GM12891 (cell line): Measurements from ENCODE around the gene FGD5.

Experiments used
- DNase-seq: peaks from one replicate; pipeline ENCODE4 v3.0.0; 2011; ENCODE audit warnings: low spot score; ENCODE audit not compliant: insufficient read length
- FAIRE-seq: peaks from 2 replicates; lab custom pipeline; 2011; peaks lifted over from hg19 to GRCh38; lab: Jason Lieb, UNC
- PAX5 ChIP-seq: IDR thresholded peaks from 2 replicates; pipeline ENCODE4 v1.6.1; 2011; ENCODE audit warnings: low read length, moderate library complexity, mild to moderate bottlenecking; ENCODE audit not compliant: insufficient read depth, severe bottlenecking
- POLR2A ChIP-seq: IDR thresholded peaks from 2 replicates; pipeline ENCODE4 v1.6.1; 2011; ENCODE audit warnings: low read depth, low read length, control low read depth
- POLR2AphosphoS5 ChIP-seq: IDR thresholded peaks from 2 replicates; pipeline ENCODE4 v1.6.1; 2011; ENCODE audit warnings: low read depth, low read length, control low read depth
- POU2F2 ChIP-seq: IDR thresholded peaks from 2 replicates; pipeline ENCODE4 v1.6.1; 2011; ENCODE audit warnings: low read depth, mild to moderate bottlenecking, control low read depth, low read length, moderate library complexity
- SPI1 ChIP-seq: IDR thresholded peaks from 2 replicates; pipeline ENCODE4 v1.6.1; 2011; ENCODE audit warnings: low read depth, low read length, control low read depth
- TAF1 ChIP-seq: IDR thresholded peaks from 2 replicates; pipeline ENCODE4 v1.6.1; 2011; ENCODE audit warnings: low read depth, low read length, control low read depth

FGD5 gene

DNA sequence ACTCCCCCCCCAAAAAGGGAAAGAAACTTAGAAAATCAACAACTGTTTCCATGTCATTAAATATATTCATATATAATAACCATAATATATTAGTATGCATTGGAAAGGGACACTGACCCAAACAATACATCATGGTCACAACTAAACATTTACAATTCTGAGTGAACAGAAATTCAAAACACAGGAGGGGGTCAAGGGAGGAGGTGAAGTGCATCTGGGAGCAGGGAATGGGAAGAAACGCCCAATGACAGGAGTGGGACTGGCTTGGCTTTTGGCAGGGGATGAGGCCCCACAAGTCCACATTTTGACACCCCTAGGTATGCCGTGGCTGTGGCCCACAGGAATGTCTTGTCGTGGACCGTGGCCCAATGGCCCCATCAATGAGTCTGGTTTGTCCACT lies 41.1 kb downstream of the FGD5 start:
- DNase-seq (no peak), FAIRE-seq (no peak)
- TF ChIP-seq POU2F2 (no peak), PAX5 (no peak), TAF1 (no peak), SPI1 (no peak), POLR2AphosphoS5 (no peak)

DNA sequence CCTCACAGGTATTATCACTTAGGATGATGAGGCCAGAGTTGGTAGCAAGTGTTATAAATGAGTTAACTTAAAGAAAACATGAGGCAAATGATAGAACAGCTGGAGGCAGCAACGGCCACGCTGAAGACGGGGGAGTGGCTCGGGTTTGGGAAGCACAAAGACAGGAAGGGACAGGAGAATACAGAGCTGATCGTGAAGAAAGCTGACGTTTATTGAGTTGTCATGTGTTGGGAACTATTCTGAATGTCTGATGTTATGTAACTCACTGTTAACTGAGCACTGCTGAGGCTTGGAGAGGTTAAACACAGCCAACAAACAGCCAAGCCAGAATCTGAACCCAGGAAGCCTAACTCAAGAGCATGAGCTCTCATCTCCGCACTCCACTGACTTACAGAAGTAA lies 42.3 kb downstream of the FGD5 start:
- FAIRE-seq (no peak), DNase-seq (no peak)

DNA sequence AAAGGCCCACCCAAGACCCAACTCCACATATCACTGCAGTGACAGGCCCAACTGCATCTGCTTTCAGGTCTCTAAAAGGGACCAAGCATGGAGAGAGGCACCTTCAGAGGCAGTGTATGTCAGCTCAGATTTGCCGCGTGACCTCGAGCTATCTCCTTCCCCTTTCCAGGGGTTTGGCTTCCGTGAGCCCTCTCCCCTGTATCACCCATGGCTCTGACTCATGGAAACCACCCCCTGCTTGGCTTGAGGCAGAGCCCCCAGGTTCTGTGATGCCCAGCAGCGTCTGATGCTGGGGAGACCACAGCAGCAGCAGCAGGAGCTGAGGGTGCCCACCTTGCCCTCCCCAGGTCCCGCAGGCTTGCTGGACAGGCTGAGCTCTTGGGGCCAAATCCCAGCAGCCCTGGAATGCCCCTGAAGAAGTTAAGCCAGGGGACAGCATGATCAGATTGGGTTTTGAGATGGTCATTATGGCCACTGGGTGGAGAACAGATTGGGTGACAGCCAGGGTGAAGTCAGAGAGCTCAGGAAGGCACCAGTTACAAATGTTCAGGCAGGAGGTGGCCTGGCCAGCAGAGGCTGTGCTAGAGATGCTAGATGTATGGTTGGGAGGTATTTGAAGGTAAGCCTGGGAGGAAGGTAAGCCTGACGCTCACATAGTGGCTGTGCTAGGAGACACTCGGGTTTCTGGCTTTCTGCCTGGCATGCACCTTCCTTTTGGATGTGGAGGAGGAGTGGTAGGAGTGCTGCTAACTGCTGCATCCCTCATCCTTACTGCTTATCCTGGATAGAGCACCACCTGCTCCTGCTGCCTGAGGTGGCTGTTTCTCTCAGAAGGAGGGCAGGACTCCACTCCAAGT lies 42.9 kb downstream of the FGD5 start:
- TF ChIP-seq POLR2AphosphoS5 (no peak), POU2F2 (no peak), SPI1 (no peak), POLR2A (no peak), TAF1 (no peak), PAX5 (no peak)
- no peak for FAIRE-seq
- DNase-seq: no peak

More for the DNA sequence above, 42.3 kb downstream of the FGD5 start:
- TF ChIP-seq POLR2A (no peak), POU2F2 (no peak), TAF1 (no peak), POLR2AphosphoS5 (no peak)

DNA sequence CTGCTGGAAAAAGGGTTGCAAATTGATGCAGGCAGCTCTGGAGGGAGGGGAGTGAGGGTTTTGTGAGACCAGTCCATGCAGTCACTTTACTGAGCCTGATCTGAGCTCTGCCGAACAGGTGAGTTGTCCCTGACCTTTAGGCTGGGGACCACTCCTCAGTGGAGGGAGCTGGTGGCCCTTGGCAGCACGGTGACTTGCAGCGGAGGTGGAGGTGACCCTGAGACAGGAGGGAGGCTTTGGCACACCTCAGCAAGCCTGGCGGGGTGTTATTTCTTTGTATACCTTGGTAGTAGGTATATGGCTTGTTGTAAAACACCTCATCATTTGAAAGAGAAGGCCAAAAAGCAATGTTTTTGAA lies 43.5 kb downstream of the FGD5 start:
- DNase-seq (no peak), FAIRE-seq (no peak)
- TF ChIP-seq POU2F2 (no peak), PAX5 (no peak), SPI1 (no peak), POLR2AphosphoS5 (no peak), POLR2A (no peak), TAF1 (no peak)

DNA sequence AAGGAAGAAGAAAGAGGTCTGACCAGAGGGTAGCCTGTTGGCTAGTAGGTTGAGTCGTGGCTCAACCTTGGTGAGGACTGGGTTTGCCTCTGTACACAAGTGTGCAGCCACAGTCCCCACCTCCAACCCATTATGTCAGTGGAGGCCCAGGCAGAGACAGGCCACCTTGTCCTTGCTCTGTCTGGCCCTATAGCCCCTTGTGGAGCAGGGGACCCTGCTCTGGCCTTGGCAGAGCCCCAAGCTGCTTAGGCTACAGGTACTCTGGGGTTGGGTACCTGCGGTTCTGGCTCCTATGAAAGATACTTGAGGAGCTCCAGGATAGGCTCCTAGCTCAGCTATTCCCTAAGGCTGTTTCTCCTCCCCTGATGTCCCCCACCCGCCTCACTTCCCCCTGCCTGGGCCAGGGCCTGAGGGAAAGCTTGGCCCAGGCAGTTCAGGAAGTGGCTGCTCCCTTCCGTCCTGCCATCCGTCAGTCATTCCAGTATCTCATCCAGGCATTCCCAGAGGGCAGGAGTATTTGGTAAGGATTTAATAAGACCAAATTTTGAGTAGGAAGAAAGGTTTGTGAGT lies 44.0 kb downstream of the FGD5 start:
- TF ChIP-seq POU2F2 (no peak), TAF1 (no peak), POLR2A (no peak), SPI1 (no peak), PAX5 (no peak), POLR2AphosphoS5 (no peak)
- DNase-seq: no peak
- FAIRE-seq: no peak

DNA sequence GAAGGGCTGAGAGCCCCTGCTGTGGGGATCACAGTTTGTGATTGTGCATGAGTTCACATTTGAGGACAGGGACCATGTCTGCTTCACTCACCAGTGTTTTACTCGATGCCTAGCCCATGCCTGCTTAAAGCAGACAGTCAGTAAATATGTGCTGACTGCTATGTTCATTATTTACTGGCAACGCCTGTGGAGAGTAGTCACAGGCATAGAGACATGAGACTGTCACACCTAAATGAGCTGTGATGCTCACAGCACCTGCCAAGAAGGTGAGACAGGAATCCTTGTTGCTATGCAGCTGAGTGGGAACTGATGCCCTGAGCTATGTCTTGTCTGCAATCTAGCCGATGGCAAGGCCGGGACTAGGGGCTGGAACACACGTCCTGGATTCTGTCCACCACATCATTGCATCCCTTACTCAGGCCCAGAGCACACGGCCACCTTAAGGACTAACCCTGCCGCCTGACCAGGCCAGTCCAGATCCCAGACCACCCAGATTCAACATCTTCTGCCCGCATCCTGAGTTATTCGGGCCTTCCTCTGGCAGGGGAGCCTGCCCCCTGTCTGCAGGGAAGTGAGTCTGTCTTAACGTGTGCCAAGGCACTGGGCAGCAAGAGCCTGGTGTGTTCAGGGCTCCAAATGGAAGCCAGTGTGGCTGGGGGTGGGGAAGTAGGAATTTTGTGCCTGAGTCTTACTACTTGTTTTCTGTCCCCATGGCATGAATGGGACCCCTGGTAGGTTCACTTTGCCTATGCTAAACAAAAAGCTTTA lies 44.8 kb downstream of the FGD5 start:
- no peak for TF ChIP-seq TAF1
- no peak for TF ChIP-seq POLR2A
- no peak for TF ChIP-seq PAX5
- TF ChIP-seq SPI1: no peak
- no peak for TF ChIP-seq POU2F2
- TF ChIP-seq POLR2AphosphoS5: no peak
- no peak for FAIRE-seq

DNA sequence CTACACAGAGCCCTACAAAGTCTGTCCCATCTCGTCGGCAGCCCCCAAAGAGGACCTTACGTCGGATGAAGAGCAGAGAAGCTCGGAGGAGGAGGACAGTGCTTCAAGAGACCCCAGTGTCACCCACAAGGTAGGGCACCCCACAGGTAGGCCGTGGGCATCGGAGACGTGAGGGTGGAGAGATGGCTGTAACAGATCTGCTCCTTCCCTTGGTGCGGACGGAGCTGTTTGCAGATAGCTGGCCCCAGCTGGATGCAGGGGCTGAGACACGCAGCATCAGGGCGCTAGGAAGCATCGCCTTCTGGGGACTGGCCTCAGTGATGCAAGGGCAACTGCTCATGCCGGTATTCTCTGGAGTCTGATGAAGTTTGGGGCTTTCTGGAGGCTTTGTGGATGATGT lies 45.4 kb downstream of the FGD5 start:
- TF ChIP-seq TAF1: no peak
- TF ChIP-seq POLR2AphosphoS5: no peak
- TF ChIP-seq SPI1: no peak
- no peak for TF ChIP-seq POLR2A
- no peak for TF ChIP-seq PAX5
- no peak for TF ChIP-seq POU2F2
- DNase-seq (no peak), FAIRE-seq (no peak)

More for the DNA sequence above, 44.8 kb downstream of the FGD5 start:
- DNase-seq: no peak

DNA sequence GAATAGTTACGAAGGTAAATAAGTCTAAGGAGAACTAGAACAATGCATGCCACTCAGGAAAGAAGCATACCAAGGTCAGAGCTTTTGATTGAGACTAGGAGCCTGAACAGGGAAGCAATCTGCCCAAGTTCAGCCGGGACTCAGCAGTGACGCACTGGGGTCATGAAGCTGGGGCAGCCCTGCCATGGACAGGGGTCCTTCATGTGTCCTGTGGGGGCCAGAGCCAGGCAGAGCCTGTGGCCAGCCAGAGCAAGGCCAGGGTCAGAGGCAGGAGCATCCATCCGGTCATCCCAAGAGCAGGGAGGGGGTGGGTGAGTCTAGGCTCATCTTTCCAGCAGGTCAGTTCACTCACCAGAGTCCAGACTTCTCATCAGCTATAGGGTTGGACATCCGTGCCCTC lies 47.9 kb downstream of the FGD5 start:
- FAIRE-seq (no peak), DNase-seq (no peak)
- TF ChIP-seq SPI1: no peak
- no peak for TF ChIP-seq POLR2A
- no peak for TF ChIP-seq POU2F2
- TF ChIP-seq TAF1: no peak
- TF ChIP-seq PAX5: no peak
- TF ChIP-seq POLR2AphosphoS5: no peak

DNA sequence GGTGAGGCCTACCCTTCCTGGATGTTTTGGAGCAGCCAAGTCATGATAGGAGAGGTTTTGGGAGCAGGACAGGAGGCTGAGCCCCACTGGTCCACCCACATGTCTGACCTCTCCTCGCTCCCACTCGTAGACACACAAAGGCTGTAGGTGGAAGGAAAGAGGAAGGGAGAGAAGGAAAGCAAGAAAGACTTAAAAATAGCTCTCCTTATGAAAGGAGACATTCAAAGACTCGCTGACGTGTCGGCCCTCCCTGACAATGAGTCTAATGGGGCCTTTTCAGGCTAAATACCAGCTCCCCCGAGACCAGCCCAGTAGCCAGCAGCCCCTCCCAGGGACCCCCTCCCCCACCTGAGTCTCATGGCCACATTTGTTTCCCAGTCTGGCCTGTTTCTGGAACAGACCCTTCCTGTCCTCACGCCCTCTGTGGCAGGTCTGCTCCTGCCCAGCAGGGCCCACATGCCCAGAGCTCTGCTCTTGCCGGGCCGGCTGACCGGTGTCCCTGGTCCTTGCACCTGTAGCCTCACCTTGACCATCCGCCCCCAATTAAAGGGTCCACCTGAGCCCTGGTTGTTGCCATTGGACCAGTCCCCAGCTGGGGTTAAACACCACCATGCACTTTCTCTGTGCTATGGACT lies 49.3 kb downstream of the FGD5 start:
- no peak for TF ChIP-seq PAX5
- TF ChIP-seq SPI1: peak; percentile 53
- TF ChIP-seq POLR2AphosphoS5: no peak
- FAIRE-seq: no peak
- no peak for DNase-seq
